Loucy (cell line): Measurements from ENCODE around the gene NAALADL2.

Experiments used
- H2AFZ ChIP-seq: fragments of 200-600 bp; sonication (generic); 2 replicates; pipeline ENCODE4 v1.6.0; 2016; ENCODE audit warnings: antibody characterized with exemption, mild to moderate bottlenecking, low read length, moderate library complexity
- H3F3A ChIP-seq: fragments of 200-600 bp; 2 replicates; pipeline ENCODE4 v1.6.0; 2016; ENCODE audit warnings: antibody characterized with exemption, low read depth, mild to moderate bottlenecking
- H3K27me3 ChIP-seq: fragments of 200-600 bp; sonication (generic); 2 replicates; pipeline ENCODE4 v1.6.1; 2014; ENCODE audit warnings: low read length, mild to moderate bottlenecking; ENCODE audit not compliant: insufficient read depth, poor library complexity, severe bottlenecking
- H3K36me3 ChIP-seq: fragments of 200-600 bp; sonication (generic); 2 replicates; pipeline ENCODE4 v1.6.1; 2016; ENCODE audit warnings: low read length; ENCODE audit not compliant: insufficient read depth
- H3K4me1 ChIP-seq: fragments of 200-600 bp; sonication (generic); 2 replicates; pipeline ENCODE4 v1.5.1; 2014; ENCODE audit warnings: low read length, mild to moderate bottlenecking; ENCODE audit not compliant: insufficient read depth, poor library complexity, severe bottlenecking
- H3K4me2 ChIP-seq: fragments of 200-600 bp; sonication (generic); 2 replicates; pipeline ENCODE4 v1.6.0; 2014; ENCODE audit warnings: antibody characterized with exemption, low read length, low read depth, mild to moderate bottlenecking; ENCODE audit not compliant: poor library complexity, severe bottlenecking
- H3K4me3 ChIP-seq: fragments of 200-600 bp; sonication (generic); 2 replicates; pipeline ENCODE4 v1.5.1; 2014; ENCODE audit warnings: low read length, mild to moderate bottlenecking, mixed read lengths; ENCODE audit not compliant: poor library complexity, severe bottlenecking
- H3K79me2 ChIP-seq: fragments of 200-600 bp; sonication (generic); 2 replicates; pipeline ENCODE4 v1.6.1; 2014; ENCODE audit warnings: low read length; ENCODE audit not compliant: insufficient read depth
- H3K9ac ChIP-seq: fragments of 200-600 bp; sonication (generic); 2 replicates; pipeline ENCODE4 v1.6.0; 2014; ENCODE audit warnings: mild to moderate bottlenecking, low read depth, low read length, moderate library complexity; ENCODE audit not compliant: poor library complexity, severe bottlenecking
- H3K9me2 ChIP-seq: fragments of 200-600 bp; sonication (generic); replicated peaks from 2 replicates; pipeline ENCODE4 v1.6.1; 2016; ENCODE audit warnings: low read depth, low read length, mixed read lengths
- H3K9me3 ChIP-seq: fragments of 200-600 bp; sonication (generic); 2 replicates; pipeline ENCODE4 v1.6.1; 2014; ENCODE audit warnings: mild to moderate bottlenecking, antibody characterized with exemption, low read length, low read depth; ENCODE audit not compliant: insufficient read depth
- H4K20me1 ChIP-seq: fragments of 200-600 bp; sonication (generic); 2 replicates; pipeline ENCODE4 v1.6.0; 2014; ENCODE audit warnings: antibody characterized with exemption, low read length, mild to moderate bottlenecking; ENCODE audit not compliant: insufficient read depth, poor library complexity, severe bottlenecking
- EZH2phosphoT487 ChIP-seq: fragments of 200-600 bp; IDR thresholded peaks from 2 replicates; pipeline ENCODE4 v1.6.1; 2018; ENCODE audit warnings: antibody characterized with exemption, mild to moderate bottlenecking, moderate library complexity, borderline replicate concordance
- TF ChIP-seq, protein P1 (sequence below): fragments of 200-600 bp; sonication (generic); conservative IDR thresholded peaks from 2 replicates; pipeline ENCODE4 v1.5.1; 2014; ENCODE audit warnings: mild to moderate bottlenecking, antibody characterized with exemption, low read length

The NAALADL2 gene

DNA sequence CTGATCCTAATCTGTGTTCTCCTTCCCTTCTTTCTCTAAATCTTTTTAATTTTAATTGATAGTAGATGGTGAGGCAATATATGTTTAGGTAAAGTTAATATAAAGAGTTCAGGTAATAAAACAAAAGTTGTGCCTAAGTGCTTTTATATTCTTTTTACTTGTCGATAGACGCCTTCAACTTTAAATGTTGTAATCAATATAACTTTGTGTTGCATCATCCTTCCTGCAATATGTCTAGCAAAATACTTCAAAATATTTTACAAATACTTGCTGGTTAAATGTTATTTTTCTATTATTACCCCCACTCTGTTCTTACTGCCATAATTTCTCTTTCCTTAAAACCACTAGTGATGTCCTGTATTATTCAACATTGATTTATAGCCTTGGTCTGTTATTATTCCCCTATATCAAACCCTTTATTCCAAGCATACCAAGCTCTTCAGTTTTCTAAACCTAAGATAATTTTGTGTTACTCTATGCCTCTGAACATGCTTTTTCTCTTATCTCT is 92.4 kb downstream of the NAALADL2 start:
- Histone ChIP-seq H3K4me3 (no peak overlapping the region), H3K9ac (no peak overlapping the region), H3K4me2 (no peak overlapping the region), H3K36me3 (no peaks in the 10 kb centered on the region), H3K9me3 (no peaks in the 10 kb centered on the region), H3K9me2 (no peaks in the 10 kb centered on the region), H2AFZ (no peak overlapping the region), H4K20me1 (no peaks in the 10 kb centered on the region), H3K4me1 (no peaks in the 10 kb centered on the region), H3F3A (no peaks in the 10 kb centered on the region), H3K79me2 (no peaks in the 10 kb centered on the region), H3K27me3 (no peaks in the 10 kb centered on the region)
- no peak for TF ChIP-seq EZH2phosphoT487
- TF ChIP-seq, protein P1, sequence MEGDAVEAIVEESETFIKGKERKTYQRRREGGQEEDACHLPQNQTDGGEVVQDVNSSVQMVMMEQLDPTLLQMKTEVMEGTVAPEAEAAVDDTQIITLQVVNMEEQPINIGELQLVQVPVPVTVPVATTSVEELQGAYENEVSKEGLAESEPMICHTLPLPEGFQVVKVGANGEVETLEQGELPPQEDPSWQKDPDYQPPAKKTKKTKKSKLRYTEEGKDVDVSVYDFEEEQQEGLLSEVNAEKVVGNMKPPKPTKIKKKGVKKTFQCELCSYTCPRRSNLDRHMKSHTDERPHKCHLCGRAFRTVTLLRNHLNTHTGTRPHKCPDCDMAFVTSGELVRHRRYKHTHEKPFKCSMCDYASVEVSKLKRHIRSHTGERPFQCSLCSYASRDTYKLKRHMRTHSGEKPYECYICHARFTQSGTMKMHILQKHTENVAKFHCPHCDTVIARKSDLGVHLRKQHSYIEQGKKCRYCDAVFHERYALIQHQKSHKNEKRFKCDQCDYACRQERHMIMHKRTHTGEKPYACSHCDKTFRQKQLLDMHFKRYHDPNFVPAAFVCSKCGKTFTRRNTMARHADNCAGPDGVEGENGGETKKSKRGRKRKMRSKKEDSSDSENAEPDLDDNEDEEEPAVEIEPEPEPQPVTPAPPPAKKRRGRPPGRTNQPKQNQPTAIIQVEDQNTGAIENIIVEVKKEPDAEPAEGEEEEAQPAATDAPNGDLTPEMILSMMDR = no peak

DNA sequence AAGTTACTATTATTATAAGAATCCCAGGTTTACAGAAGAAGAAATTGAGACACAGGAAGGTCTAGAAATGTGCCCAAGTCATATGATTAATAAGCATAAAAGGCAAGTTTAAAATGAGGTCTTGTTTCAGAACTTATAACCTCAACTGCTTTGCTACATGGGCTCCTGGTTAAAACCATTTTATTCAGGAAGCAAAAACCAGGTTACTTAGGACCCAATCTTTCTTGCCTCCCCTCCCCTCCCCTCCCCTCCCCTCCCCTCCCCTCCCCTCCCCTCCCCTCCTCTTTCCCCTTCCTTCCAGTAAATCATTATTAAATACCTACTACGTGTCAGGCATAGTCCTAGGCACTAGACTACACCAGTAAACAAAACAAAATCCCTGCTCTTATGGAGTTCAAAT is 93.9 kb downstream of the NAALADL2 start:
- no peak overlapping the region for H3K4me2 ChIP-seq
- H3K9me3 ChIP-seq = no peaks in the 10 kb centered on the region
- no peaks in the 10 kb centered on the region for H4K20me1 ChIP-seq
- no peak overlapping the region for H2AFZ ChIP-seq
- H3K9ac ChIP-seq = no peak overlapping the region
- no peaks in the 10 kb centered on the region for H3K36me3 ChIP-seq
- H3K79me2 ChIP-seq = no peaks in the 10 kb centered on the region
- no peaks in the 10 kb centered on the region for H3K27me3 ChIP-seq
- H3F3A ChIP-seq = no peaks in the 10 kb centered on the region
- TF ChIP-seq, protein P1 = no peak
- TF ChIP-seq EZH2phosphoT487 = no peak
- H3K9me2 ChIP-seq = no peaks in the 10 kb centered on the region
- H3K4me1 ChIP-seq = no peaks in the 10 kb centered on the region
- H3K4me3 ChIP-seq = no peak overlapping the region

DNA sequence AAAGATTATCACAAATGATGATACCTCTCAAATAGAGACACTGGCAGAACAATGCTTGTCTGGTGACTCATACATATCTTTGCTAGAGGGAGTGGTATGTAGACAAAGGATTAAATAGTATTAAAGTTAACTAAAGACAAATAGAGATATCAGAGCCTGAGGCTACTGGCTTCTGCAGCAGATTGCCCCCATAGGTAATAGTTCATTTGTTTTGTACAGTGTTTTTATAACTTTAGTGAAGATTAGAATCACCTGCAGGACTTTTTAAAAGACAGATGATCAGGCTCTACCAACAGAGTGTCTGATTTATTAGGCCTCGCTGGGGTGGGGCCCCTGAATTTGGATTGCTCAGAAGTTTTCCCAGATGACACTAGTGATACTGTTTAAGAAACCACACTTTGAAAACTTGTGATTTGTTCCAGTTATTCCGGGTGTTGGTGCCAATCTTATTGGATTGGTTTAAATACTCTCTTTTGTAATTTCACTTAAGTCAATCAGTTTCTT is 96.4 kb downstream of the NAALADL2 start:
- Histone ChIP-seq H3K36me3 (no peaks in the 10 kb centered on the region), H3K9me3 (no peaks in the 10 kb centered on the region), H3K9me2 (no peaks in the 10 kb centered on the region), H3K79me2 (no peaks in the 10 kb centered on the region), H2AFZ (no peak overlapping the region), H3K27me3 (no peaks in the 10 kb centered on the region), H3K4me3 (no peak overlapping the region), H4K20me1 (no peaks in the 10 kb centered on the region), H3F3A (no peaks in the 10 kb centered on the region), H3K4me1 (no peaks in the 10 kb centered on the region), H3K9ac (no peak overlapping the region), H3K4me2 (no peak overlapping the region)
- TF ChIP-seq EZH2phosphoT487 = no peak
- TF ChIP-seq, protein P1 = no peak
